Muscle of back (tissue), 11 donors: Measurements from ENCODE around the gene CELF5. TPM values are rescaled to one million over a fixed set of nuclear protein-coding genes. Genes with fewer than 3 reads are reported as not detected.

Experiments used
- DNase-seq, 3 donors: peaks; one replicate each; pipeline versions ENCODE4 v3.0.0 to v3.0.0-alpha.2; 2013
- polyA plus RNA-seq, 10 donors: library from polyadenylated mRNA; unstranded; fragments of 120-200 nt; gene quantifications; one replicate each; pipeline ENCODE4 v1.2.1, GENCODE V29; 2013; ENCODE audit not compliant: insufficient read length in 10 of 10

Gene CELF5
- polyA plus RNA-seq, 10 donors: 0.08 to 0.58 (median 0.39) TPM

- DNase-seq: no peak
Measured at GRCh38 chr19:3238066-3238561, 13.7 kb downstream of the CELF5 start.

GRCh38 chr19:3239367-3239766 is 14.9 kb downstream of the CELF5 start:
- no peak for DNase-seq

GRCh38 chr19:3243819-3244700 is 19.6 kb downstream of the CELF5 start:
- DNase-seq: peak; percentile 28 to 73 (median 60)

GRCh38 chr19:3245050-3245449 is 20.6 kb downstream of the CELF5 start:
- no peak for DNase-seq

- no peak for DNase-seq
Measured at GRCh38 chr19:3248728-3249326, 24.4 kb downstream of the CELF5 start.

- DNase-seq: no peak
Measured at GRCh38 chr19:3249408-3249807, 24.9 kb downstream of the CELF5 start.

GRCh38 chr19:3250675-3251074 is 26.2 kb downstream of the CELF5 start:
- DNase-seq: no peak

- DNase-seq: no peak
Measured at GRCh38 chr19:3251229-3251628, 26.8 kb downstream of the CELF5 start.

- DNase-seq: no peak
Measured at GRCh38 chr19:3252650-3253049, 28.2 kb downstream of the CELF5 start.

GRCh38 chr19:3253270-3253669 is 28.8 kb downstream of the CELF5 start:
- DNase-seq: no peak

GRCh38 chr19:3254520-3254919 is 30.1 kb downstream of the CELF5 start:
- DNase-seq: no peak

GRCh38 chr19:3257071-3257470 is 32.6 kb downstream of the CELF5 start:
- DNase-seq: no peak

GRCh38 chr19:3262362-3262761 is 37.9 kb downstream of the CELF5 start:
- DNase-seq: no peak

- no peak for DNase-seq
Measured at GRCh38 chr19:3263866-3264265, 39.4 kb downstream of the CELF5 start.

GRCh38 chr19:3265432-3265831 is 41.0 kb downstream of the CELF5 start:
- no peak for DNase-seq

GRCh38 chr19:3266092-3266693 is 41.7 kb downstream of the CELF5 start:
- no peak for DNase-seq

GRCh38 chr19:3266792-3267514 is 42.5 kb downstream of the CELF5 start:
- DNase-seq: peak in 1 of 3 donors; percentile 58

GRCh38 chr19:3268326-3268725 is 43.9 kb downstream of the CELF5 start:
- DNase-seq: no peak

GRCh38 chr19:3268763-3269162 is 44.3 kb downstream of the CELF5 start:
- no peak for DNase-seq

GRCh38 chr19:3269916-3270671 is 45.6 kb downstream of the CELF5 start:
- peak in 1 of 3 donors; percentile 52 for DNase-seq

GRCh38 chr19:3270902-3271301 is 46.4 kb downstream of the CELF5 start:
- peak in 1 of 3 donors; percentile 21 for DNase-seq
